GM23248 (cell line): ENCODE data around the gene UBE2V1. TPM values are rescaled to one million over a fixed set of nuclear protein-coding genes. Genes with fewer than 3 reads are reported as not detected.

Experiments used
- DNase-seq: peaks from one replicate; pipeline ENCODE4 v3.0.0-alpha.2; 2015
- H2AFZ ChIP-seq: fragments of 200-600 bp; sonication (generic); 2 replicates; pipeline ENCODE4 v1.6.1; 2016; ENCODE audit warnings: antibody characterized with exemption
- H3F3A ChIP-seq: fragments of 200-600 bp; sonication (generic); 2 replicates; pipeline ENCODE4 v1.6.1; 2016; ENCODE audit warnings: mild to moderate bottlenecking, antibody characterized with exemption, mixed run types; ENCODE audit not compliant: insufficient read depth
- H3K27ac ChIP-seq: fragments of 200-600 bp; sonication (generic); 2 replicates; pipeline ENCODE4 v1.5.1; 2016; ENCODE audit warnings: mild to moderate bottlenecking
- H3K27me3 ChIP-seq: fragments of 200-600 bp; sonication (generic); replicated peaks from 2 replicates; pipeline ENCODE4 v1.6.1; 2016; ENCODE audit warnings: mild to moderate bottlenecking; ENCODE audit not compliant: insufficient read depth
- H3K36me3 ChIP-seq: fragments of 200-600 bp; sonication (generic); 2 replicates; pipeline ENCODE4 v1.6.1; 2016; ENCODE audit warnings: low read depth, mild to moderate bottlenecking
- H3K4me1 ChIP-seq: fragments of 200-600 bp; sonication (generic); 2 replicates; pipeline ENCODE4 v1.6.1; 2016; ENCODE audit warnings: mild to moderate bottlenecking; ENCODE audit not compliant: insufficient read depth
- H3K4me2 ChIP-seq: fragments of 200-600 bp; sonication (generic); one replicate; pipeline ENCODE4 v1.6.1; 2016; ENCODE audit warnings: mild to moderate bottlenecking; ENCODE audit not compliant: unreplicated experiment
- H3K4me3 ChIP-seq: fragments of 200-600 bp; sonication (generic); 2 replicates; pipeline ENCODE4 v1.5.1; 2016; ENCODE audit warnings: mild to moderate bottlenecking
- H3K79me2 ChIP-seq: fragments of 200-600 bp; sonication (generic); 2 replicates; pipeline ENCODE4 v1.6.1; 2016; ENCODE audit warnings: mild to moderate bottlenecking; ENCODE audit not compliant: insufficient read depth
- H3K9ac ChIP-seq: fragments of 200-600 bp; sonication (generic); 2 replicates; pipeline ENCODE4 v1.6.1; 2016; ENCODE audit warnings: mild to moderate bottlenecking
- H3K9me2 ChIP-seq: fragments of 200-600 bp; sonication (generic); 2 replicates; pipeline ENCODE4 v1.6.1; 2016; ENCODE audit warnings: mixed run types, mild to moderate bottlenecking, moderate library complexity; ENCODE audit not compliant: insufficient read depth
- H3K9me3 ChIP-seq: fragments of 200-600 bp; sonication (generic); one replicate; pipeline ENCODE4 v1.6.1; 2017; ENCODE audit warnings: low read depth
- H4K20me1 ChIP-seq: fragments of 200-600 bp; sonication (generic); 2 replicates; pipeline ENCODE4 v1.6.0; 2016; ENCODE audit not compliant: insufficient read depth
- EZH2 ChIP-seq: fragments of 200-600 bp; sonication (generic); IDR thresholded peaks from 2 replicates; pipeline ENCODE4 v1.6.1; 2018; ENCODE audit warnings: antibody characterized with exemption, mild to moderate bottlenecking; ENCODE audit not compliant: insufficient read depth, poor library complexity, severe bottlenecking
- EZH2phosphoT487 ChIP-seq: fragments of 200-600 bp; sonication (generic); IDR thresholded peaks from 2 replicates; pipeline ENCODE4 v1.6.1; 2018; ENCODE audit warnings: antibody characterized with exemption, moderate library complexity, mild to moderate bottlenecking, low read depth; ENCODE audit not compliant: insufficient read depth
- WGBS, 2 experiments: methylation state at CpG; one replicate each; pipeline ENCODE4 v1.1.6; 2015 to 2017; ENCODE audit warnings: low lambda C conversion rate in 2 of 2, low coverage in 1 of 2; ENCODE audit errors: missing lambda C conversion rate in 2 of 2; 5-methylcytosine and 5-hydroxymethylcytosine counted together
- in situ Hi-C: fragments of 300-500 bp; cut with MboI; formaldehyde crosslinking; loops from 2 replicates; pipeline ENCODE4 v1.15.0; 2020
- polyA plus RNA-seq: library from polyadenylated mRNA; unstranded; fragments of >200 nt; fragmentation: Nextera tagmentation; extraction: Ambion mirVana; gene quantifications from 2 replicates; pipeline ENCODE4 v1.2.1, GENCODE V29; 2016
- total RNA-seq: library from RNA; depleted of rRNA; stranded (reverse); fragments of >200 nt; shearing (Covaris generic); gene quantifications from 2 replicates; pipeline ENCODE4 v1.2.3, GENCODE V29; 2014

The UBE2V1 gene
- total and polyA plus RNA-seq, 2 experiments from 2014 or later, result 41.7 to 197 TPM

DNA sequence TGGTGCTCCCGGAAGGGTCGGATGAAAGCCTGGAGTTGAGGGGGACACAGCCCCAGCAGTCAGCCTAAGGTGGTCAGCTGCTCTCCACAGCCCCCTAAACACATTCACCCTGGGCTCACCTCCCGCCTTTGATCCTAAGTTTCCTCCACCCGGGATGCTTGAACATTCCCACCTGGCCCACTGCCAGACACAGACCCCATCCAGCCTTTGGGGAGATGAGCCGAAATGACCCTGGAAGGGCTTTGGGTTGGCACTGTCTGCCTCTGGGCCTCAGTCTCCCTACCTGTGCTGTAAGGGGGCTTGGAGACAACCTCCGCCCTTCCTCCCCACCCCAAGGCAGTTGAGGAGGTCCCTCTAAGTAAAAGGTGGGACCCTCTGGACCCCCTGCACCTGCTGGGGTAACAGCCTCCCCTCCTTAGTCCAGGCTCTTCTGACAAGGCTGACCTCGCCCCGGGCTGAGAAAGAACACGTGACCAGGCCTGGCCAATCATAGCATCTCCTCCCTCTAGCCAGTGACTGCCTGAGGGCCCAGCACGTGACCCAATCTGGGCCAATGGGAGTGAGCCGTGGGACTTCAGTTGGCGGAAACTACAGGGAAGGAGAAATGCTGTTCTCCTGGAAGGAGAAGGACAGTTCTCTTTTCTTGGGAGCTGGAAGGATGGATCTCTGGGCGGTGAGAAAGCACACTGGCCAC, 16.9 kb upstream of the UBE2V1 start:
- peak; percentile 46 for DNase-seq
- H2AFZ ChIP-seq, result no peak overlapping the region
- H3K9me2 ChIP-seq, result no peaks in the 10 kb centered on the region
- no peaks in the 10 kb centered on the region for H3K27me3 ChIP-seq
- peaks cover 8% of the 10 kb centered on the region for H3K4me1 ChIP-seq
- in situ Hi-C loops, result no loop called here
- TF ChIP-seq EZH2, result no peak
- TF ChIP-seq EZH2phosphoT487, result no peak
- H3K9me3 ChIP-seq, result no peaks in the 10 kb centered on the region
- H3F3A ChIP-seq, result peaks cover 15% of the 10 kb centered on the region; the same call in 1 of the 2 replicates
- no peak overlapping the region for H3K27ac ChIP-seq
- H3K9ac ChIP-seq, result no peak overlapping the region
- peaks cover 6% of the 10 kb centered on the region; the same call in 1 of the 2 replicates for H4K20me1 ChIP-seq
- H3K4me3 ChIP-seq, result no peak overlapping the region
- no peak overlapping the region for H3K4me2 ChIP-seq
- peaks cover 49% of the 10 kb centered on the region for H3K79me2 ChIP-seq
- 87 to 91% methylated on average over 13 of the region's 13 CpGs for WGBS, 2 experiments
- peaks cover 24% of the 10 kb centered on the region; the same call in 1 of the 2 replicates for H3K36me3 ChIP-seq

DNA sequence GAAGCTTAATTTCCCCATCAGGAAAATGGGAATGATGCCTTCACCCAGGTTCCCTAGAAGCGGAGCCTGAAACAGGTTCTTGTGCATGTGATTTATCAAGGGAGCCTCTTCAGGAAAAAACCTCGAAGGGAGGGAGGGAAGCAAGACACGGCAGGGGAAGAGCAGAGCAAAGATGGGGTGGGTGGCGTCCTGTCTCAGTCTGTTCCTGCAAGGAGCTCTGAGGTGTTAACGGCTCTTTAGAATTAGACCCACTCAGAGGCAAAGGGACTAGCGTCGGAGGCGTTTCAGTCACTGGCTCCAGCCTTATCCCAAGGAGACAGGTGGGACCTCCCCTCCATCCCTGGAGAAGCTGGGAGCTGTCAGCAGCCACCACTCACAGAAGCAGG, 15.6 kb upstream of the UBE2V1 start:
- H3K9ac ChIP-seq, result no peak overlapping the region
- H3K27me3 ChIP-seq, result no peaks in the 10 kb centered on the region
- peaks cover 6% of the 10 kb centered on the region; the same call in 1 of the 2 replicates for H4K20me1 ChIP-seq
- H3K9me3 ChIP-seq, result no peaks in the 10 kb centered on the region
- H2AFZ ChIP-seq, result no peak overlapping the region
- no peak for DNase-seq
- H3K4me3 ChIP-seq, result no peak overlapping the region
- peaks cover 19% of the 10 kb centered on the region; the same call in 1 of the 2 replicates for H3F3A ChIP-seq
- no peaks in the 10 kb centered on the region for H3K9me2 ChIP-seq
- H3K27ac ChIP-seq, result no peak overlapping the region
- TF ChIP-seq EZH2phosphoT487 (no peak), EZH2 (no peak)
- in situ Hi-C loops, result no loop called here
- peaks cover 36% of the 10 kb centered on the region for H3K79me2 ChIP-seq
- no peak overlapping the region for H3K4me2 ChIP-seq
- WGBS, 2 experiments, result 90 to 93% methylated on average over 8 of the region's 8 CpGs
- peaks cover 31% of the 10 kb centered on the region for H3K36me3 ChIP-seq
- peaks cover 8% of the 10 kb centered on the region for H3K4me1 ChIP-seq

DNA sequence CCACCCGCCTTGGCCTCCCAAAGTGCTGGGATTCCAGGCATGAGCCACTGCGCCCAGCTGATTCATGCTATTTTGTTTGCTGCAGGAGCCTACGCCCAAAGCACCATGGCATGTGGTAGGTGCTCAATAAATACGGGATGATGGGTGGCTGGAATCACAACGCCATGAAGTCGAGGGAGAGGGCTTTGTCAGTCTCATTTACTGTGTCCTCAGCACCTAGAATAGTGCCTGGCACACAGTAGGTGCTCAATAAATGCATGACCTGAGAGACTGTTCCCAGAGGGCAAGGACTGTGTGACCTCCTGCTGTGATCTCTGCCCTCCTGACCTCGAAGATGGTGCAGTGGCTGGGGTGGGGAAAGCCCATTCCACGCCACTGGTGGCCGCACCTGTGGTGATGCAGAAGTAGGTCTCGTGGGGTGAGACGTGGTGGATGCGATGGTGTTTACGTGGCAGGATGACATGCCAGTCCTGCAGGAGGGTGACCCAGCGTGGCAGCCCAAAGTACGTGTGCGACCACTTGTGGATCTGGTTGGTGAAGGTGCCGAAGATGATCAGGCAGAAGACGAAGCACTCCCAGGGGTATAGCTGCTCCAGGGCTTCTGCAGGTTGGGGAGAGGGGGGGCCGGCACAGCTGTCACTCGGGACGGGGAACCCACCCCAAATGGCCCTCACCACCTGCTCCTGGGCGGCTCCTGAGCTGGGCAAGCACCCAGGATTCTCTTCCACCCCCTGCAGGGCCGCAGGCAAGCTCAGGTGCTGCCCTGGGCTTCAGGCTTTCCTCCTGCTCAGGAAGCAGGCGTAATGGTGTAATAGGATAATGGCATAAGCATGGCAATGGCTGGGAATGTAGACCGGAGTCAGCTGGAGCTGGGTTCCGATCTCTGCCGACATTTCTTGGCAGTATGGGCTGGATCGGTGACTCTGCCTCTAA, 14.9 kb upstream of the UBE2V1 start:
- H3K9me3 ChIP-seq, result no peaks in the 10 kb centered on the region
- in situ Hi-C loops, result no loop called here
- H4K20me1 ChIP-seq, result peaks cover 6% of the 10 kb centered on the region; the same call in 1 of the 2 replicates
- no peaks in the 10 kb centered on the region for H3K27me3 ChIP-seq
- peaks cover 8% of the 10 kb centered on the region for H3K4me1 ChIP-seq
- no peak overlapping the region for H3K4me3 ChIP-seq
- 91 to 92% methylated on average over 27 to 28 of the region's 28 CpGs for WGBS, 2 experiments
- TF ChIP-seq EZH2 (no peak), EZH2phosphoT487 (no peak)
- H3K9ac ChIP-seq, result no peak overlapping the region
- peaks cover 32% of the 10 kb centered on the region for H3K36me3 ChIP-seq
- no peak for DNase-seq
- H2AFZ ChIP-seq, result no peak overlapping the region
- H3K4me2 ChIP-seq, result no peak overlapping the region
- H3K79me2 ChIP-seq, result peaks cover 29% of the 10 kb centered on the region
- H3K9me2 ChIP-seq, result no peaks in the 10 kb centered on the region
- no peak overlapping the region for H3K27ac ChIP-seq
- peaks cover 25% of the 10 kb centered on the region; the same call in 1 of the 2 replicates for H3F3A ChIP-seq

DNA sequence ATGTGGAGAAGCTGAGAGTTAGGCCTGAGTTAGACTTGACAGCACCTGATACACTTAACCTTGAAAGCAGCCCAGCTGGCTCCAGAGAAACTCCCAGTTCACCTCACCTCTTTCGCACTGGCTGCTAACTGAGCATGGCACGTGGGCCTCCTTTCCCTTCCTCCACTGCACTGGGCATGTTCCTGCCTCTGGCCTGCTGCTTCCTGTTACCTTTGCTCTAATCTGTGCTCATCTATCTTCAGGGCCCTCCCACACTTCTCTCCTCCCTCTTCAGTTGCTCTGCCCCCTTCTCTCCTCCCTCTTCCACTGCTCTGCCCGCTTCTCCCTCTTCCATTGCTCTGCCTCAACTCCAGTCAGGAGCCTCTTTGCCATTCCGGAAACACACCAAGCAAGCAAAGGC, 13.7 kb upstream of the UBE2V1 start:
- DNase-seq, result no peak
- Histone ChIP-seq H4K20me1 (peaks cover 6% of the 10 kb centered on the region; the same call in 1 of the 2 replicates), H3K4me3 (no peak overlapping the region), H3K9me3 (no peaks in the 10 kb centered on the region), H3K4me2 (no peak overlapping the region), H2AFZ (no peak overlapping the region), H3K79me2 (peaks cover 17% of the 10 kb centered on the region; the same call in 1 of the 2 replicates), H3K27me3 (no peaks in the 10 kb centered on the region), H3F3A (peaks cover 34% of the 10 kb centered on the region), H3K9ac (no peak overlapping the region), H3K27ac (no peak overlapping the region), H3K9me2 (no peaks in the 10 kb centered on the region), H3K36me3 (peaks cover 32% of the 10 kb centered on the region), H3K4me1 (peaks cover 12% of the 10 kb centered on the region)
- in situ Hi-C loops, result no loop called here
- TF ChIP-seq EZH2 (no peak), EZH2phosphoT487 (no peak)
- WGBS, 2 experiments, result 75 to 80% methylated on average over 4 of the region's 4 CpGs
